Vagina (tissue), 2 donors: ENCODE data around the gene TRPM2. TPM values are rescaled to one million over a fixed set of nuclear protein-coding genes. Genes with fewer than 3 reads are reported as not detected.

Experiments
- DNase-seq, 2 donors: peaks; one replicate each; pipeline ENCODE4 v3.0.0-alpha.2; 2017; ENCODE audit errors: extremely low spot score in 2 of 2
- H3K27ac ChIP-seq: fragments of 200-600 bp; sonication (generic); one replicate; pipeline ENCODE4 v1.5.1; 2019
- H3K27me3 ChIP-seq: fragments of 200-600 bp; sonication (generic); one replicate; pipeline ENCODE4 v1.5.1; 2019
- H3K36me3 ChIP-seq, 2 donors: fragments of 200-600 bp; sonication (generic); one replicate each; pipeline ENCODE4 v1.5.1; 2017 to 2019
- H3K4me1 ChIP-seq: fragments of 200-600 bp; sonication (generic); one replicate; pipeline ENCODE4 v1.5.1; 2019
- H3K4me3 ChIP-seq, 2 donors: fragments of 200-600 bp; sonication (generic); 1 replicate in 1 of 2; 2 replicates in 1 of 2; pipeline ENCODE4 v1.5.1; 2016 to 2019
- H3K9me3 ChIP-seq: fragments of 200-600 bp; sonication (generic); one replicate; pipeline ENCODE4 v1.5.1; 2019
- CTCF ChIP-seq, 3 experiments: fragments of 450-650 bp in 2 of 3; fragments of 200-600 bp in 1 of 3; sonication (generic) in 1 of 3; IDR thresholded peaks; one replicate each; pipeline ENCODE4 v1.5.1; 2017 to 2019; ENCODE audit warnings: antibody characterized with exemption in 3 of 3, mild to moderate bottlenecking in 2 of 3, moderate library complexity in 2 of 3
- POLR2A ChIP-seq, 2 donors: fragments of 450-650 bp; IDR thresholded peaks; one replicate each; pipeline ENCODE4 v1.6.1; 2017; ENCODE audit warnings: antibody characterized with exemption in 2 of 2, mild to moderate bottlenecking in 2 of 2, moderate library complexity in 2 of 2
- POLR2AphosphoS5 ChIP-seq, 2 donors: sonication (generic); formaldehyde crosslinking; IDR thresholded peaks; one replicate each; pipeline ENCODE4 v1.9.0; 2017; ENCODE audit warnings: antibody characterized with exemption in 2 of 2, mild to moderate bottlenecking in 2 of 2, low read depth in 1 of 2; ENCODE audit not compliant: insufficient read depth in 1 of 2
- intact Hi-C: fragments of 100-400 bp; cut with DNase I; formaldehyde crosslinking; loops from one replicate; pipeline ENCODE4 v1.15.1; 2023
- total RNA-seq: library from RNA; depleted of rRNA; stranded (reverse); fragments of >200 nt; gene quantifications from one replicate; pipeline ENCODE4 v1.2.3, GENCODE V29; 2016

Gene TRPM2
- total RNA-seq, 1 donor from 2014 or later, result 2.2 TPM

- Histone ChIP-seq H3K36me3 (no peaks in the 10 kb centered on the region), H3K9me3 (no peaks in the 10 kb centered on the region), H3K27ac (no peak overlapping the region), H3K27me3 (no peaks in the 10 kb centered on the region), H3K4me3 (no peak overlapping the region), H3K4me1 (no peaks in the 10 kb centered on the region)
- intact Hi-C loops, result no loop called here
- TF ChIP-seq POLR2AphosphoS5 (IDR thresholded peaks at IDR 0.05; ENCODE audit: insufficient read depth in 1 of 2, low read depth in 1 of 2) (no peak), POLR2A (IDR thresholded peaks at IDR 0.05) (no peak), CTCF (IDR thresholded peaks at IDR 0.05) (no peak)
- no peak for DNase-seq
Observed at GRCh38 chr21:44434936-44435635, 81.7 kb downstream of the TRPM2 start.

- intact Hi-C loops, result no loop called here
- Histone ChIP-seq H3K9me3 (no peaks in the 10 kb centered on the region), H3K27ac (no peak overlapping the region), H3K4me1 (no peaks in the 10 kb centered on the region), H3K4me3 (no peak overlapping the region), H3K36me3 (no peaks in the 10 kb centered on the region), H3K27me3 (no peaks in the 10 kb centered on the region)
- TF ChIP-seq POLR2AphosphoS5 (IDR thresholded peaks at IDR 0.05; ENCODE audit: insufficient read depth in 1 of 2, low read depth in 1 of 2) (no peak), POLR2A (IDR thresholded peaks at IDR 0.05) (no peak), CTCF (IDR thresholded peaks at IDR 0.05) (no peak)
- DNase-seq, result no peak
Observed at GRCh38 chr21:44436111-44436611, 82.7 kb downstream of the TRPM2 start.

GRCh38 chr21:44436958-44437357, 83.5 kb downstream of the TRPM2 start:
- DNase-seq, result no peak
- intact Hi-C loops, result no loop called here

GRCh38 chr21:44437371-44437695, 83.9 kb downstream of the TRPM2 start:
- intact Hi-C loops, result no loop called here
- Histone ChIP-seq H3K4me3 (no peak overlapping the region), H3K36me3 (no peaks in the 10 kb centered on the region), H3K4me1 (no peaks in the 10 kb centered on the region), H3K27me3 (no peaks in the 10 kb centered on the region), H3K27ac (no peak overlapping the region), H3K9me3 (no peaks in the 10 kb centered on the region)
- TF ChIP-seq POLR2A (IDR thresholded peaks at IDR 0.05) (no peak), POLR2AphosphoS5 (IDR thresholded peaks at IDR 0.05; ENCODE audit: insufficient read depth in 1 of 2, low read depth in 1 of 2) (no peak), CTCF (IDR thresholded peaks at IDR 0.05) (no peak)
- no peak for DNase-seq

More at GRCh38 chr21:44436958-44437357, 83.5 kb downstream of the TRPM2 start:
- H3K36me3 ChIP-seq, result no peaks in the 10 kb centered on the region
- TF ChIP-seq POLR2AphosphoS5 (IDR thresholded peaks at IDR 0.05; ENCODE audit: insufficient read depth in 1 of 2, low read depth in 1 of 2) (no peak), POLR2A (IDR thresholded peaks at IDR 0.05) (no peak), CTCF (IDR thresholded peaks at IDR 0.05) (no peak)
- H3K9me3 ChIP-seq, result no peaks in the 10 kb centered on the region
- no peak overlapping the region for H3K27ac ChIP-seq
- H3K4me1 ChIP-seq, result no peaks in the 10 kb centered on the region
- no peaks in the 10 kb centered on the region for H3K27me3 ChIP-seq
- H3K4me3 ChIP-seq, result no peak overlapping the region

- no peaks in the 10 kb centered on the region for H3K4me1 ChIP-seq
- H3K27ac ChIP-seq, result no peak overlapping the region
- TF ChIP-seq CTCF (IDR thresholded peaks at IDR 0.05) (no peak), POLR2A (IDR thresholded peaks at IDR 0.05) (no peak), POLR2AphosphoS5 (IDR thresholded peaks at IDR 0.05; ENCODE audit: insufficient read depth in 1 of 2, low read depth in 1 of 2) (no peak)
- DNase-seq, result no peak
- no peak overlapping the region for H3K4me3 ChIP-seq
- H3K27me3 ChIP-seq, result no peaks in the 10 kb centered on the region
- H3K9me3 ChIP-seq, result no peaks in the 10 kb centered on the region
- intact Hi-C loops, result no loop called here
- no peaks in the 10 kb centered on the region for H3K36me3 ChIP-seq
Observed at GRCh38 chr21:44437696-44438431, 84.4 kb downstream of the TRPM2 start.
